HG03520 (cell line): ENCODE results near the gene ERFE.

Experiments
- ATAC-seq: cut with Tn5 transposase; IDR thresholded peaks from one replicate; pipeline ENCODE4 v1.9.1; 2021; ENCODE audit warnings: mild to moderate bottlenecking, moderate library complexity; ENCODE audit not compliant: unreplicated experiment

The ERFE gene

DNA sequence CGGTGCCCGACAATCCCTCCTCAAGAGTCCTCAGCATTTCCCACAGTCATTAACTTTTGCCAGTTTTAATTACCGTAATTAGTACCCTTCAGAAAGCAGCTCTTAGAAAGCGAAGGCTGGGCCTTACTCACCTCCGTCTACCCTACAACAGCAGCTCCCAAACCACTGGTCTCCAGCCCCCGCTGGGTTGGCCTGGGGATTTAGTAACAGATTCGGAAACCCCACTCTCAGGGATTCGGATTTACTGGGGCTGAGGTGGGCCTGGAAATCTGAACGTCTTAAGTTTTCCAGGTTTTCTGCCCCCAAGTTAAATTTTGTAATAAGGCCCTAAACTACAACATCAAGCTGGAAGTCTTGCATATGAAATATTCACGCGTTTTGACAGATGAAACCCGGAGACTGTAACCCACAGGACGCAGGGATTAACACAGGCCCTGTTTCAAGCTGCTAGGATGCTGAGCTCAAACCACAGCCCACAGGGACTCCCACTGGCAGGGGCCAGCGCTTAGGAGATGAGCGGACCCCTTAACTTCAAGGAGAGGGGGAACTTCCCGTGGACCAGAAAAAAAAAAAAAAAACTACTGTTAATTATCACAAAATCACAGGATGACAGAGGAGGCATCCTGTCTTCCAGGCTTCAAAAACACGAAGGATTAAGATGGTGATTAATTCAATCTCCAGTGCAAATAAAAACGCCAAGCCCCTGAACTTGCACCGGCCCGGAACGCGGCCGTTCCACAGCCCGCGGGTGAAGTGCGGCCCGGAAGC is 43.7 kb downstream of the ERFE start:
- ATAC-seq = no peak

DNA sequence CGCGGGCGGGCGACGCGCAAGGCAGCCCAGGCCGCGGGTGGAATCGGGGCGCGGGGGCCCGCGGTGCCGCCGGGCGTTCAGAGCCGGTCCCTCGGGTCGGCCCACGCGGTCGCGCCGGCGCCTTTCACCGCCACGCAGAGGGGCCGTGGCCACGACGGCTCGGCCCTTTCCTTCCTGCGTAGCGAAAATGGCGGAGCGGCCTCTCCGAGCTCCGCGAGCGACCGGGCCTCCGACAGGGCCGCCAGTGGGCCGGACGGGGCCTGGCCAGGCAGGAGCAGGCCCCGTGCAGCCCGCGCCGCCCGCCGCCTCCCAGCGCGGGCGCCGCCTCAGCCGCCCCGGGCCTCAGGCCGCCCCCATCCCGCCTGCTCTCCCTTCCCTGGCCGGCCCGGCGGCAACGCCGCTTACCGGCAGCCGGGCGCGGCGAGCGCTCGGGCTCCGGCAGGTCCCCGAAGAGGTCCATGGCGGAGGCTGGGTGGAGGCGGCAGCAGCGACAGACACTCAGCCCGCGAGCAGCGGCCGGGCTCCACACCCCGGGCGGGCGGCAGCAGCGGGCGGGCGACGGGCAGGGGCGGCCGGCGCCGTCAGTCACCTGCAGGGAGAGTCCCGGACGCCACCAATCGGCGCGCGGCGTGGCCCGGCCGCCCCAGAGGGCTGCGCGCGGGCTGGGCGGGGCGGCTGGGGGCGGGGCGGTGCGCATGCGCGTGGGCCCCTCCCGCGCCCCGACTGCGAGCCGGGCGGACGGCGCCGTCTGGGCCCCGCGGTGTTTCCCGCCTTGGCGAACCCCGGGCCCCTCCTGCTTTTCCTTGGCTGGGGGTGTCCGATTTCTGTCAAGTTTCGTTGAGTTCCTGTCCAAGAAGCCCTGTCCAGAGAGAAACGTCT is 44.6 kb downstream of the ERFE start, which contains the start of gene ILKAP:
TSS of gene ILKAP (minus strand) at position 602 of the 879 bp plus-strand sequence. CDS start at position 460, 142 bp downstream.
- peak; percentile 94 for ATAC-seq

DNA sequence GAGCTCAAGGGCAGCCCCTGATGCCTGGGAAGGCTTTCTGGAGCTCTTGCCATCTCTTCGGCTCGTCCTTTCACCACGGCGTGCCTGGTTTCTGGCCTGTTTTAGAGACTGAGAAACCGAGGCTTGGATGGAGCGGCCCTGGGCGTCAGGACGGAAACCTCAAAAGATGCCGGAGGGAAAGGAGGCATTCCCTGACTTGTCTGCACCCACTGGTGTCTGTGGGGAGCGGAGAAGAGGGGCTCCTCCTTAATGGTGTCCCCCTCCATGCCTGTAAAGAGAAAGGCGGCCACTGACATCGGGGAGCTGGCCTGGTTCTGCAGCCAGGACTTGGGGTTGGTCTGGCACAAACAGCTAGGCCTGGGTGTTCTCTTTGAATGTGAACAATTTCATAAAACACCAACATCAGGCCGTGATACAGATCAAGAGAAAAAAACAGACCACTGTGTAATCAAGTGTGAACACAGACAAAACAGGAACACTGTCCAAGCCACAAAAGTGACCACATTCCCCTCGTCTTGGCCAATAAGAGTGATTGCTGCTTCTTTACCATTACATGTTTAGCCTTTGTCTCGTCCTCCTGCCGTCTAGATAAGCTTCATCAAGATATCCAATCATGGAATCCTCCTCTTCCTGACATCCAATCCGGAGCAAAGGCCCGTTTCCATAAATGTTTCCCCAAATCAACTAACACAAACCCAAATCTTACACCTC is 45.4 kb downstream of the ERFE start:
- peak; percentile 14 for ATAC-seq

DNA sequence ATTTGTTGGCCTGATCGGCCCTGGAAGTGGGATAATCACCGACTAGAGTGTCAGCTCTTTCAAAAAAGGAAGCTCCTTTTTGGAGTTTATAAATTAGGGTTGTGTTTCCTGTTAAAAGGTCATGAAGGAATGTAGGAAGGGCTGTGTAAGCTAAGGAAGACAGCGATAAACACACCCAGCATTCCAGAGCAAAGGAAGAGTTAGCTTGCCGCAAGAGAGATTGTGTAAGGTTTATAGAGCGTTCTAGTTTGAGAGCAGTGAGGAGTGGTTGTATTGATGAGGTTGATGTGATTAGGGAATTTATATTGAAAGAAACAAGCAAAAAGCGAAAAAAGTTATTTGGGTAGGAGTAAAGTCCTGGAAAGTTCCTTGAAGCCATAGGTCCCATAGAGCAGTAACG is 48.2 kb downstream of the ERFE start:
- ATAC-seq = no peak

DNA sequence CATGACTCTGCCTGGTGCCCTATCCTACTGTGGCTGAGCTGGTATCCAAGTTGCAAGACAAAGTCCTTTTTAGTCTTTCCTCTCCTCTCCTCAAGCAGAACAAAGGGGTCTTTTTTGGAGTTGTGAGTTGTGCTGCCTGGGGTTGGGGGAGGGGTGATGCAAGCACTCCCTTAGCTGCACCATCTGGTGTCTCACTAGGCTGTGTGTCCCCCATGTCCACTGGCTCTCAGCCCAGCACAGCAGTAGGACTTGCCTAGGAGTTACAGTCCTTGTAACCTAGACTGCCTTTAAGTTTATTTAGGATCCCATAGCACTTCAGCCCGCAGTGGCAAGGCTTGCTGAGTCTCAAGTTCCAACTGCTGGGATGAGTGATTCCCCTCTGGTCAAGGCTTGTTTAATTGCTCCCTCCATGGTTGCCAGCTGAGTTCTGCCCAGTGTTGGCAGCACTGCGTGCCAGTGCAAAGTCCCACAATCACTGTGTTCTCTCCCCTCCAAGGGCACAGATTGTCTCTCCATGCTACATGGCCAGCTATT is 57.9 kb downstream of the ERFE start:
- ATAC-seq = no peak
